NCI-H526 treated with DMSO at 0.1 percent for 48 hours (cell line): Measurements from ENCODE around the gene FFAR3.
"Not testable (repeated sequence)": the region's sequence is repeated elsewhere in the genome, so short reads cannot be mapped to it uniquely, and the experiment has no call there.

Experiments
- DNase-seq: peaks from one replicate; lab custom pipeline; 2025; lab: John Stamatoyannopoulos, UW

The FFAR3 gene

DNA sequence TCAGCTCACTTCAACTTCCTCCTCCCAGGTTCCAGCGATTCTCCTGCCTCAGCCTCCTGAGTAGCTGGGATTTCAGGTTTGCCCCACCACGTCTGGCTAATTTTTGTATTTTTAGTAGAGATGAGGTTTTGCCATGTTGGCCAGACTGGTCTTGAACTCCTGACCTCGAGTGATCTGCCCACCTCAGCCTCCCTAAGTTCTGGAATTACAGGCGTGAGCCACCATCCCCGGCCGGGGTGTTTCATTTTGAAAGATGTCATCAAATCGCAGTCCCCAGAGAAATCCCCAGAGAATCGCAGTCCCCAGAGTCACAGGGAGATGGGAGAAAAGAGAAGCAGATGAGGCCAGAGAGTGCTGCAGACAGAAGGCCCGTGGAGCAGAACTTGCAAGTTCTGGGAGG is 43.2 kb downstream of the FFAR3 start:
- DNase-seq = not testable (repeated sequence)

DNA sequence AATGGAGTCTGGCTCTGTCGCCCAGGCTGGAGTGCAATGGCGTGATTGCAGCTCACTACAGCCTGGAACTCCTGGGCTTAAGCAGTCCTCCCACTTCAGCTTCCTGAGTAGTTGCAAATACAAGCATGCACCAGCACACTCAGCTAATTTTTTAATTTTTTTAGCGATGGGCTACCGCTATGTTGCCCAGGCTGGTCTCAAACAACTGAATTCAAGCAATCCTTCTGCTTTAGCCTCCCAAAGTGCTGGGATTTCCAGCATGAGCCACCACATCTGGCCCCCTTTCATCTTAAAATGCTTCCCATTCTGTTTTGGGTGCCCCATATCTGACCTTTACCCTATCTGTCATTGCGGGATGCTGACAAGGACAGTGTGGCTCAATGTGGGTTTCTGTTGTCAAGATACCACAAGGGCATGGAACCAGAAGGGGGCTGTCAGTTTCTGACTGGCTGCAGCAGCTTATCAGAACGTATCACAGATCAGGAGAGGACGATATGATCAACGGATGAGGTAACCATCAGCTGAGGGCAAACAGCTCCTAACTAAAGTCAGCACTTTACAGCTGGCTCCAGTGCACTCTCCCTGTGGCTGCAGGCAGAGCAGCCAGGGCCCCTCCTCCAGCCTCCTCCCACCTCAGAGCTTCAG is 45.0 kb downstream of the FFAR3 start:
- DNase-seq = no peak

DNA sequence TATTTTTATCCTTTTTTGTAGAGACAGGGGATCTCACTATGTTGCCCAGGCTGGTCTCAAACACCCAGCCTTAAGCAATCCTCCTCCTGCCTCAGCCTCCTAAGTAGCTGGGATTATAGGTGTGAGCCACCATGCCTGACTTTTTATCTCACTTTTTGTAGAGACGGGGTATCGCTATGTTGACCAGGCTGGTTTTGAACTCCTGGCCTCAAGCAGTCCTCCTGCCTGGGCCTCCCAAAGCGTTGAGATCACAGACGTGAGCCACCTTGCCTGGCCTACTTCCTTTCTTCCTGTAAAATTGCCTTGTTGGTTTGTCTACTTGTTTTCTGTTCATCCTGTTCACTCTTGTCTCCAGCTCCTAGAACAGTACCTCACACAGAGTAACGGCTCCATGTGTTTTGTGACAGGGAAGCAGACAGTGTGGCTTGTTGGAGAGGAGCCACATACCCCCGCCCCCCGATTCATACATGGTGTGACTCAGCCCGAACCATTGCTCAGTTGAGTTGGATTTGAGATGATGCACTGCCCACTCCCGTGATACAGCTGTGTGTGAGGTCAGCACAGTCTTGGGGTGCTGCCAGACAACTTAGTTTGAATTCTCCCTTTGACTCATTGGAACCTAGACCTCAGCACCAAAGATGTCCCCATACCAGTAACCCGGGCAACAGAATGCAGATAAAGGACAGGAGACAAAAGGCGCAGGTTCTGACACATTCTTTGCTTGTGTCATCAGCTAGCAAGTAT is 46.8 kb downstream of the FFAR3 start:
- DNase-seq = no peak

DNA sequence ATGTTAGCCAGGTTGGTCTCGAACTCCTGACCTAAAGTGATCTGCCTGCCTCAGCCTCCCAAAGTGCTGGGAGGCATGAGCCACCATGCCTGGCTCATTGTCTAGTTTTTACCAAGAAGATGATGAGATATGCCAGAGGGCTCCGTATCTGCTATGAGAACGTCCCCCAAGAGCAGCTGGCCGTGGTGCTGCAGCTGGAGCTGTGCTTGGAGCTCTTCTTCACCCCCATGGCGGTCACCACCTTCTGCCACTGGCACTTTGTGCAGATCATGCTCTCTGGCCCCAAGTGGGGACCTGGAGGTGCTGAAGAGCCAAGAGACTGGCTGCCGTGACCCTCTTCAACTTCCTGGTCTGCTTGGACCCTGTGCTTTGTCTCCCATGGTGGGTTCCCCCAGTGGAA is 49.4 kb downstream of the FFAR3 start:
- no peak for DNase-seq

DNA sequence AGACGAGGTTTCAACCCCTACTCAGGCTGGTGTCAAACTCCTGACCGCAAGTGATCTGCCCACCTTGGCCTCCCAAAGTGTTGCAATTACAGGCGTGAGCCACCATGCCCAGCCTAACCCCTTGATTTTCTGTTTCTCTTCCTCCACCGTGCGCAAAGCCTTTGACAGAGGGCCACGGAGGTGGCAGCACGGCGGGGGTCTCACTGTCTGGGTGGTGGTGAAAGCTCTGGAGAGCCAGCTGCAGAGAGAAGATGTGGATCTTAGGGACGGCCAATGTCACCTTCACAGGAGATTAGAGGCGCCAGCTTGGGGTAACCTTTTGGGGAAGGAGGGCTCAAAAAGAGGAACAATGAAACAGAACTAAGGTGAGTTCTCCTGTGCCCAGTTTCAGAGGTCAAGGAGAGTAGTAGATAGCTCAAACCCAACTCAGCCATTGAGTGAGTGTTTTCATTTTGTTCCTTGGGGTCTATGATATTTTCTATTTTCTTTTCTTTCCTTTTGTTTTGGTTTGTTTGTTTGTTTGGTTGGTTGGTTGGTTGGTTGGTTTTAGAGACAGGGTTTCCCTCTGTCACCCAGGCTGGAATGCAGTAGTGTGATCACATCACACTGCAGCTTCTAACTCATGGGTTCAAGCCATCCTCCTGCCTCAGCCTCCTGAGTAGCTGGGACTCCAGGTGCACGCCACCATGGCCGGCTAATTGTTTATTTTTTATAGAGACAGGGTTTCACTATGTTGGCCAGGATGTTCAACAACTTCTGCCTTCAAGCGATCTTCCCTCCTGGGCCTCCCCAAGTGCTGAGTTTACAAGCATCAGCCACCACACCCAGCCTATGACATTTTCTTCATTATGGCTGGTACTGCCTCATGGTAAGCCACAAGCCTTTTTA is 50.3 kb downstream of the FFAR3 start:
- DNase-seq = no peak

DNA sequence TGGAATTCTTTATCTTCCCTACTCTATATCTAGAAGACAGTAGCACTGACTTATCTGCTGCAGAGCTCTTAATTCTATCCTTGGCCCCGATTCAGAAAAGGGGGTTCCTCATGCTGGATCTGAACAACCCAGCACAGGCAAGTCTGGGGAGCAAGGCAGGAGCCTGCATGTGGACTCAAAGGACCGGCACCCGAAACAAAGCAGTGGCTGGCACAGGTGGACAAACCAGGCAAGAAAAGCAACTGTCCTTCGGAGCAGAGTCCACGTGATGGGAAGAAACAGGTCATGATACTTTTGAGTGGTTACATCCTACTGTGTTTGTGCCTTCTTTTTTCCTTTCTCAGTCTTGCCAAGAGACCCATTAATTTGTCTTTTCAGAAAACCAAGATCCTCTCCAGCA is 50.9 kb downstream of the FFAR3 start:
- DNase-seq = no peak
